GM19193 (cell line): ENCODE measurements around the gene GSC2.
A peak's percentile ranks its signal among the peaks of the same experiment; 100 is the strongest.

Experiments used
- POLR2A ChIP-seq: IDR thresholded peaks from 4 replicates; pipeline ENCODE4 v1.6.1; 2011; ENCODE audit not compliant: insufficient read depth, insufficient read length; ENCODE audit errors: extremely low read depth

GSC2 gene

GRCh38 chr22:19123936-19124335, 26.2 kb downstream of the GSC2 start:
- TF ChIP-seq POLR2A: no peak

DNA sequence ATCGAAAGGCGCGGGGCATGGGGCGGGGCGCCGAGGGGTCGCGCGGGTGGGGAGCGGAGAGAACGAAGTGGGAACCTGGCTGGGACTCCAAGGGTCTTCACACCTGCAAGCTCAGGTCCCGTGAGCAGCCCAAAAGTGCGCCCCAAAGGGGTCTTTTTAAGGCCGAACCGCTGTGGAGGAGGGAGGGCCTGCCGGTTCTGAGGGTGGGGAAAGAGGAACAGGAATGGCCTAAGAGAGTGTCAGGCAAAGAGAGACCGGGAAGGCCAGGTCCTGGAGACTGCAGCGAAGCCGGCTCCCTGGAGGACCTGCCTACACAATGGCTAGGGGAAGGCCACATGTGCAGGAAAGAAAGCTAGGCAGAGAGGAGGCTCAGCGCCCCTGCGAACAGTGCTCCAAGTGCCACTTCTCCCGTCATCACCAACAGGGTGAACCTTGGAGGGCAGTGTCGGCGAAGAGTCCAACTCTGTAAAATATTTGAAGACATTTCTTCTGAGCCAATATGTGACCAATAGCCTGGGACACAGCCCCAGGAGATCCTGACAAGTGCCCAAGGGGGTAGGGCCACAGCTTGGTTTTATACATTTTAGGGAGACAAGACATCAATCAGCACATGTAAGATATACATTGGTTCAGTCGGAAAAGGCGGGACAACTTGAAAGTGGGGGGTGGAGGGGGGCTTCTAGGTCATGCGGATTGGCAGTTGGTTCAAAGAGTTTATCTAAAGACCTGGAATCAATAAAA, 27.2 kb downstream of the GSC2 start:
- TF ChIP-seq POLR2A: no peak

GRCh38 chr22:19122143-19122751, 27.8 kb downstream of the GSC2 start, which contains the start of gene DGCR2:
TSS of gene DGCR2 (minus strand) at chr22:19122412. CDS start at chr22:19122206, 206 bp downstream.
- peak; percentile 88 for TF ChIP-seq POLR2A

GRCh38 chr22:19121631-19122142, 28.4 kb downstream of the GSC2 start:
- TF ChIP-seq POLR2A: no peak

DNA sequence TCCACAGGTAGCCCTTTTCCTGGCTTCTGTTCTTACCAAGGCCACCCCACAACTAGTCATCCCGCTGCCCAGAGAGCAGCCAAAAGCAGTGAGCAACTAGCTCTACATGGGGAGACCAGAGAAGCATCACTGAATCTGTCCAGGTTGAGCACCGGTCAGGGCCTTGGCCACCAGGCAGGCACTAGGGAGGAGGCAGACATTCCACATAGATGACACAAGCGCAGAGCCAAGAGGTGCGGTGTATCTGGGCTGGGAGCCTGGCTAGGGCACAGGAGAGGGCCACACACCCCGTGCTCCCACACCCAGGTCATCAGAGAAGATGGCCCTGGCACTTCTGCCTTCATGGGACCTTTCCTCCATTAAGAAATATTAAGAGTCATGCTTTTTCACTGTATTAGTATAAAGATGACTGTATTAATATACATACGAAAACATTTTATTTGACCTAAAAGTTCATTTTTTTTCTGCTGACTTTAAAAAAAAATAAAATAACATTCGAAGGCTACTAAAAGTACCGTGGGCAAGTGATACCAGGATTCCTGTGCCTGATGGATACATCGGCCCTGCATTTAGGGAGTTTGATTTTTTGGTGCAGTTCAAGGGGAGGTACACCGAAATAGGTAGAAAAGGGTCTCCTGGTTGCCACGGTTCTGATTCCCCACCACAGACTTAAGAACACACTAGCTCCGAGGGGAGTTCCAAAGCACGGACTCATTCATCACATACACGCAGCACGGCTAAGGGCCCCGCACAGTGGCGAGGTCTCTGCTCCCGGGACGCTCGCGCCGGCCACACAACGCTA, 29.1 kb downstream of the GSC2 start:
- TF ChIP-seq POLR2A: no peak

DNA sequence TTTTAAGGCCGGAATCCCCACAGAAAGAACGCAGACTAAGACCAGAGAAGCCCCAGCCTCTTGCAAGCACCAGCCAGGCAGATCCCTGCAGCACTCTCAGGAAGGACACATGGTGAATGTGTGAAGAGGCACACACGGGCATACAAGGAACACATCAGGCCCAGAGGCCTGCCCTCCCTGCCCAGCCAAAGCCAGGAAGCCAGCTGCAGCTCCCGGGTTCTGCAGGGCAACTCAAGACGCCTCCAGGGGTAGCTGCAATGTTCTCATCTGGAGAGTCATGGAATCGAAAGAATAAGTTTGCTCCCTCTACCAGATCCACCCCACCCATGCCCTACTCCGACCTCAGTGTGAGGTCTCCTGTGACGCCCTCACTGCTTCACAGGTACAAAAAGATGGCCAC, 30.1 kb downstream of the GSC2 start:
- TF ChIP-seq POLR2A: no peak

GRCh38 chr22:19118329-19118880, 31.7 kb downstream of the GSC2 start:
- no peak for TF ChIP-seq POLR2A

GRCh38 chr22:19117111-19117512, 33.0 kb downstream of the GSC2 start:
- TF ChIP-seq POLR2A: no peak

- TF ChIP-seq POLR2A: no peak
Observed at GRCh38 chr22:19115628-19116027, 34.5 kb downstream of the GSC2 start.

GRCh38 chr22:19114984-19115552, 35.0 kb downstream of the GSC2 start:
- no peak for TF ChIP-seq POLR2A

GRCh38 chr22:19113429-19113828, 36.7 kb downstream of the GSC2 start:
- TF ChIP-seq POLR2A: no peak

DNA sequence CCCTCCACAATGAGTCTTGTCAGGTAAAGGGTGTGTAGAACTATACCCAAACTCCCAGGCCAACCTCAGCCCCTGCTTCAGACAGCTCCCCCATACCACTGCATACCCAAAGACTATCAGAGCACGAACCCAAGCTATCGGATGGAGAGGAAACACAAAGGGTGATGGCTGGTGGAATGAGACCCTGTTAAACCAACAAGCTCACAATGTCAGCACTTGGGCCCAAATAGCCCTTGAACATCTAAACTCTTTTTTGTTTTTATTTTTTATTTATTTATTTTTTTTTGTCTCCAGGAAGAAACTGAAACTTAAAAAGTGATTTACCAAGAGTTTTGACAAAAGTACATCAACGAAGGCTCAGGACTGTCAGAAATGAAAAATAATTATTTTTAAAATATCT, 38.5 kb downstream of the GSC2 start:
- TF ChIP-seq POLR2A: no peak

DNA sequence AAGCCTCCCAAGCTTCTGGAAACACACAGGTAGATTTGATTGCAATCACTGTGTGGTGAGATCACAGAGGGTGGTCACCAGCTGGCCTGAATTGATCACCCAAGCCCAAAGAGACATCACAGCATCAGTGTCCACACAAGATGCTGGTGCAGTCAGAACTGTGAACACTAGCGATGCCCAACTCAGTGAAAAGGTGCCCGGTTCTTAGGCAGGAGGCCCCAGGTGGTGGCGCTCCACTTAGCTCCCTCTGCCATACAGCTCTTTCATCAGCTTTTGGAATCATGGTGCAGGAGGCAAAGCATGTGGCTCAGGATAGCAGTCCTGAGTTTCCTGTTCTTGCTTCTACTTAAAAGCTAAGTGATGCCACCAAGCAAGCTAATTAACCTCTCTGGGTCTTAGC, 39.0 kb downstream of the GSC2 start:
- TF ChIP-seq POLR2A: no peak

- no peak for TF ChIP-seq POLR2A
Observed at GRCh38 chr22:19110646-19111045, 39.4 kb downstream of the GSC2 start.

- TF ChIP-seq POLR2A: no peak
Observed at GRCh38 chr22:19110064-19110458, 40.0 kb downstream of the GSC2 start.
